Loucy (cell line): Measurements from ENCODE around the gene SH3PXD2B.

Experiments
- H2AFZ ChIP-seq: fragments of 200-600 bp; sonication (generic); 2 replicates; pipeline ENCODE4 v1.6.0; 2016; ENCODE audit warnings: antibody characterized with exemption, mild to moderate bottlenecking, low read length, moderate library complexity
- H3F3A ChIP-seq: fragments of 200-600 bp; 2 replicates; pipeline ENCODE4 v1.6.0; 2016; ENCODE audit warnings: antibody characterized with exemption, low read depth, mild to moderate bottlenecking
- H3K27me3 ChIP-seq: fragments of 200-600 bp; sonication (generic); 2 replicates; pipeline ENCODE4 v1.6.1; 2014; ENCODE audit warnings: low read length, mild to moderate bottlenecking; ENCODE audit not compliant: insufficient read depth, poor library complexity, severe bottlenecking
- H3K36me3 ChIP-seq: fragments of 200-600 bp; sonication (generic); 2 replicates; pipeline ENCODE4 v1.6.1; 2016; ENCODE audit warnings: low read length; ENCODE audit not compliant: insufficient read depth
- H3K4me1 ChIP-seq: fragments of 200-600 bp; sonication (generic); 2 replicates; pipeline ENCODE4 v1.5.1; 2014; ENCODE audit warnings: low read length, mild to moderate bottlenecking; ENCODE audit not compliant: insufficient read depth, poor library complexity, severe bottlenecking
- H3K4me2 ChIP-seq: fragments of 200-600 bp; sonication (generic); 2 replicates; pipeline ENCODE4 v1.6.0; 2014; ENCODE audit warnings: antibody characterized with exemption, low read length, low read depth, mild to moderate bottlenecking; ENCODE audit not compliant: poor library complexity, severe bottlenecking
- H3K4me3 ChIP-seq: fragments of 200-600 bp; sonication (generic); 2 replicates; pipeline ENCODE4 v1.5.1; 2014; ENCODE audit warnings: low read length, mild to moderate bottlenecking, mixed read lengths; ENCODE audit not compliant: poor library complexity, severe bottlenecking
- H3K79me2 ChIP-seq: fragments of 200-600 bp; sonication (generic); 2 replicates; pipeline ENCODE4 v1.6.1; 2014; ENCODE audit warnings: low read length; ENCODE audit not compliant: insufficient read depth
- H3K9ac ChIP-seq: fragments of 200-600 bp; sonication (generic); 2 replicates; pipeline ENCODE4 v1.6.0; 2014; ENCODE audit warnings: mild to moderate bottlenecking, low read depth, low read length, moderate library complexity; ENCODE audit not compliant: poor library complexity, severe bottlenecking
- H3K9me2 ChIP-seq: fragments of 200-600 bp; sonication (generic); replicated peaks from 2 replicates; pipeline ENCODE4 v1.6.1; 2016; ENCODE audit warnings: low read depth, low read length, mixed read lengths
- H3K9me3 ChIP-seq: fragments of 200-600 bp; sonication (generic); 2 replicates; pipeline ENCODE4 v1.6.1; 2014; ENCODE audit warnings: mild to moderate bottlenecking, antibody characterized with exemption, low read length, low read depth; ENCODE audit not compliant: insufficient read depth
- H4K20me1 ChIP-seq: fragments of 200-600 bp; sonication (generic); 2 replicates; pipeline ENCODE4 v1.6.0; 2014; ENCODE audit warnings: antibody characterized with exemption, low read length, mild to moderate bottlenecking; ENCODE audit not compliant: insufficient read depth, poor library complexity, severe bottlenecking
- EZH2phosphoT487 ChIP-seq: fragments of 200-600 bp; IDR thresholded peaks from 2 replicates; pipeline ENCODE4 v1.6.1; 2018; ENCODE audit warnings: antibody characterized with exemption, mild to moderate bottlenecking, moderate library complexity, borderline replicate concordance
- TF ChIP-seq, protein P1 (sequence below): fragments of 200-600 bp; sonication (generic); conservative IDR thresholded peaks from 2 replicates; pipeline ENCODE4 v1.5.1; 2014; ENCODE audit warnings: mild to moderate bottlenecking, antibody characterized with exemption, low read length

Gene SH3PXD2B

DNA sequence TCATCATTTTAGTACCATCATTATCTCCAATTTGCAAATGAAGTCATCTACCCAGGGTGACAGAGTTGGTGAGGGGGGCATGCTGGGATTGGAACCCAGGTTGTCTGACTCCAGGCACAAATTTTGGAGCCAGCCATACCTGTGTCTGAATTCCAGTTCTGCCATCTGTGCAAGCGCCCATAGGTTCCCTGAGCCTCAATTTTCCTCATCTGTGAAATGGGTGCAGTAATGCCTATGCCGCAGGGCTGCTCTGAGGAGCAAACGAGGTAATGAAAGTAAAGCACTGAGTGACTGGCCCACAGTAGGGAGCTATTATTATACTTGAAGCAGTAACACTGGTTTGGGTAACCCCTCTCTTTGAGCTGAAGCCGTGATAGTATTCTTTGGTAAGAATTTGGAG lies 49.6 kb downstream of the SH3PXD2B start:
- no peaks in the 10 kb centered on the region for H4K20me1 ChIP-seq
- H2AFZ ChIP-seq, result no peak overlapping the region
- H3K9me2 ChIP-seq, result no peaks in the 10 kb centered on the region
- no peaks in the 10 kb centered on the region for H3F3A ChIP-seq
- H3K4me3 ChIP-seq, result no peak overlapping the region
- H3K4me2 ChIP-seq, result no peak overlapping the region
- H3K79me2 ChIP-seq, result no peaks in the 10 kb centered on the region
- no peak for TF ChIP-seq EZH2phosphoT487
- TF ChIP-seq, protein P1, sequence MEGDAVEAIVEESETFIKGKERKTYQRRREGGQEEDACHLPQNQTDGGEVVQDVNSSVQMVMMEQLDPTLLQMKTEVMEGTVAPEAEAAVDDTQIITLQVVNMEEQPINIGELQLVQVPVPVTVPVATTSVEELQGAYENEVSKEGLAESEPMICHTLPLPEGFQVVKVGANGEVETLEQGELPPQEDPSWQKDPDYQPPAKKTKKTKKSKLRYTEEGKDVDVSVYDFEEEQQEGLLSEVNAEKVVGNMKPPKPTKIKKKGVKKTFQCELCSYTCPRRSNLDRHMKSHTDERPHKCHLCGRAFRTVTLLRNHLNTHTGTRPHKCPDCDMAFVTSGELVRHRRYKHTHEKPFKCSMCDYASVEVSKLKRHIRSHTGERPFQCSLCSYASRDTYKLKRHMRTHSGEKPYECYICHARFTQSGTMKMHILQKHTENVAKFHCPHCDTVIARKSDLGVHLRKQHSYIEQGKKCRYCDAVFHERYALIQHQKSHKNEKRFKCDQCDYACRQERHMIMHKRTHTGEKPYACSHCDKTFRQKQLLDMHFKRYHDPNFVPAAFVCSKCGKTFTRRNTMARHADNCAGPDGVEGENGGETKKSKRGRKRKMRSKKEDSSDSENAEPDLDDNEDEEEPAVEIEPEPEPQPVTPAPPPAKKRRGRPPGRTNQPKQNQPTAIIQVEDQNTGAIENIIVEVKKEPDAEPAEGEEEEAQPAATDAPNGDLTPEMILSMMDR, result no peak
- H3K27me3 ChIP-seq, result no peaks in the 10 kb centered on the region
- H3K9me3 ChIP-seq, result no peaks in the 10 kb centered on the region
- no peaks in the 10 kb centered on the region for H3K4me1 ChIP-seq
- H3K36me3 ChIP-seq, result no peaks in the 10 kb centered on the region
- H3K9ac ChIP-seq, result no peak overlapping the region

DNA sequence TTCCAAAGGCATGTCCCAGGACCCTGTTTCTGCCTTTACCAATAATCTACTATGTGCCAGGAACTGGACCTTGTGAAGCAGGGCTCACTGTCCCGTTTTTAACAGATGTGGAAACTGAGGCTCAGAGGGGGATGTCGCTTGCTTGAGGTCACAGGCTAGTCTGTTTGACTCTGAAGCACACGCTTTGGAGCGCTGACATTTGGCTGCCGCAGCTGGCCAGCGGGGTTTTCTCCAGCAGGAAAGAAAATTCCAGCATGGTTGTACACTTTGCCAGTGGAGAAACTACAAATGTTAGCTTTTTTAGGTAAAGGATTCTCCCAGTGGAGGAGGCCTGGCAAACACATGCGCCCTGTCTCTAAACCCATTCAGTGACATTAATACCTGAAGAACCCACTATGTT lies 50.5 kb downstream of the SH3PXD2B start:
- TF ChIP-seq EZH2phosphoT487, result no peak
- TF ChIP-seq, protein P1, result no peak
- no peaks in the 10 kb centered on the region for H3K36me3 ChIP-seq
- H3F3A ChIP-seq, result no peaks in the 10 kb centered on the region
- no peak overlapping the region for H3K9ac ChIP-seq
- no peaks in the 10 kb centered on the region for H3K9me3 ChIP-seq
- no peak overlapping the region for H3K4me3 ChIP-seq
- H3K27me3 ChIP-seq, result no peaks in the 10 kb centered on the region
- H2AFZ ChIP-seq, result no peak overlapping the region
- H3K79me2 ChIP-seq, result no peaks in the 10 kb centered on the region
- H3K4me2 ChIP-seq, result no peak overlapping the region
- no peaks in the 10 kb centered on the region for H4K20me1 ChIP-seq
- H3K9me2 ChIP-seq, result no peaks in the 10 kb centered on the region
- H3K4me1 ChIP-seq, result no peaks in the 10 kb centered on the region

GRCh38 chr5:172403189-172403796 lies 51.0 kb downstream of the SH3PXD2B start:
- no peaks in the 10 kb centered on the region for H4K20me1 ChIP-seq
- H2AFZ ChIP-seq, result no peak overlapping the region
- H3K4me3 ChIP-seq, result no peak overlapping the region
- H3K27me3 ChIP-seq, result no peaks in the 10 kb centered on the region
- H3K9me2 ChIP-seq, result no peaks in the 10 kb centered on the region
- no peaks in the 10 kb centered on the region for H3K79me2 ChIP-seq
- no peak overlapping the region for H3K4me2 ChIP-seq
- H3F3A ChIP-seq, result no peaks in the 10 kb centered on the region
- H3K4me1 ChIP-seq, result no peaks in the 10 kb centered on the region
- TF ChIP-seq, protein P1, result no peak
- TF ChIP-seq EZH2phosphoT487, result no peak
- H3K36me3 ChIP-seq, result no peaks in the 10 kb centered on the region
- H3K9me3 ChIP-seq, result no peaks in the 10 kb centered on the region
- H3K9ac ChIP-seq, result no peak overlapping the region
